NCI-H510A (cell line): Measurements from ENCODE around the gene PMPCA.
A peak's percentile ranks its signal among the peaks of the same experiment; 100 is the strongest.

ENCODE experiments used
- DNase-seq: peaks from one replicate; lab custom pipeline; 2025; lab: John Stamatoyannopoulos, UW

The PMPCA gene, protein sequence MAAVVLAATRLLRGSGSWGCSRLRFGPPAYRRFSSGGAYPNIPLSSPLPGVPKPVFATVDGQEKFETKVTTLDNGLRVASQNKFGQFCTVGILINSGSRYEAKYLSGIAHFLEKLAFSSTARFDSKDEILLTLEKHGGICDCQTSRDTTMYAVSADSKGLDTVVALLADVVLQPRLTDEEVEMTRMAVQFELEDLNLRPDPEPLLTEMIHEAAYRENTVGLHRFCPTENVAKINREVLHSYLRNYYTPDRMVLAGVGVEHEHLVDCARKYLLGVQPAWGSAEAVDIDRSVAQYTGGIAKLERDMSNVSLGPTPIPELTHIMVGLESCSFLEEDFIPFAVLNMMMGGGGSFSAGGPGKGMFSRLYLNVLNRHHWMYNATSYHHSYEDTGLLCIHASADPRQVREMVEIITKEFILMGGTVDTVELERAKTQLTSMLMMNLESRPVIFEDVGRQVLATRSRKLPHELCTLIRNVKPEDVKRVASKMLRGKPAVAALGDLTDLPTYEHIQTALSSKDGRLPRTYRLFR

DNA sequence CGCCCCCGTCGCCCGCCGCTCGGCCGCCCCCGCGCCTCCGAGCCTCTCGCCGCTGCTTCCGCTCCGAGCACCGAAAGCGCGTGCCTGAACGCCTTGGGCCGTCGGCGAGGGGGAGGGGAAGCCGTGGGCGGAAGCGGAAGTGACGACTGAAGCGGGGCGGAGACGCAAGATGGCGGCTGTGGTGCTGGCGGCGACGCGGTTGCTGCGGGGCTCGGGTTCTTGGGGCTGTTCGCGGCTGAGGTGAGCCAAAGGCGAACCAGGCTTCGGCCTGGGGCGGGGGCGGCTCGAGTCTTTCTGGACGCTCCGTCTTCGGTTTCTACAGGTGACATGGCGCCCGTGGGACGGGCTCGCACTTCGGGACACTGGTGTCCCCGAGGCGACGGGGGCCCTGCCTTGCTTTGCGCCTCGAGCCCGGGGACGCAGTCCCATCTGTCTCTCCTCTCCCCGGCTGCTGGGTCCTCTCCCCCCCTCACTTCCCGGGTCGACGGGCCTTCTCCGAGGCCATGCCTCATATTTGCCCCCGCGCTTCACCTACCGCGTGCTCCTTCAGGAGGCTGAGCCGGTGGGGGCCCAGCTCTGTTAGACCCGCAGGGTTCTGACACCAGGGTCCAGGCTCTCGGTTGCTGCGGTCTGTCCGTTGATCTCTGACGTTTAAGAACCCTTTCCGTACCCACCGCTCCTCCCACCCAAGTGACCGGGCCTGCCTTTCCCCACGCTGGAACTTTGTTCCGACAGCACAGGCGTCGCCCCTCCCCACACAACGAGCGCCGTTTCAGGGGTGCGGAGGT is at the start of gene PMPCA, which contains the start of gene ENTR1:
Gene PMPCA (plus strand): TSS at position 159 of the 788 bp plus-strand sequence. CDS start 11 bp downstream, at position 170.
Gene ENTR1 (minus strand): TSS at position 115 of the 788 bp plus-strand sequence. CDS start 217 bp downstream, outside the sequence.
- DNase-seq: peak; percentile 72

DNA sequence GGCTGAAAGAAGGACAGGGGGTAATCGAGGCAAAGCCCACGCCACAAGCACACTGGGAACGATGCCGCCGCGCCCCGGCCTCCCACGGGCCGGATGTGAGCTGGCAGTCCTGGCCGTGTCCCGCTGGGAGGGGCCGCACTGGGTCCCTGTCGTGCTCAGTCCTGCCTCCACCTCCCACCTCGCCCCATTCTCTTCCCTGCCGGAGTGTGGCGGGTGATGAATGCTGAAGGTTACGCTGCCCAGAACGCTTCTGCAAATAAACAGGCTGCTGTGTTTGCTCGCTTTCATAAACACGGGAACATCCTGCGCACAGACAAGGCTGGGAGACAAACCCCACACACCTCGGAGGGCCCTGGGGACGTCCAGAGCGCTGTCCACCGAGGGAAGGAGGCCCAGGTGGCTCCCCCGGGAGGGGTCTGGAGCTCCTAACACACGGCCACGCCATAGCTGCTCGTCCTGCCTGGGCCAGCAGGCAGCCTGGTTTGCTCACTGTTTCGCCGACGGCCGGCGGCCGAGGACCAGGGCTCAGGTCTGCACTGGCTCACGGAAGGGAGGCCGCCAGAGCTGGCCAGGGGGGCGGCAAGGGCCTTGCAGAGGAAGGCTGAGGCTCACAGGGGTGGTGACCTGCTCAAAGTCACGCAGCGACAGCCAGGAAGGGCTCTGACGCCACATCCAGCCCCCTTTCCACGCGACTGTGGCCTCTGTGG is 49.3 kb upstream of the PMPCA start:
- no peak for DNase-seq

DNA sequence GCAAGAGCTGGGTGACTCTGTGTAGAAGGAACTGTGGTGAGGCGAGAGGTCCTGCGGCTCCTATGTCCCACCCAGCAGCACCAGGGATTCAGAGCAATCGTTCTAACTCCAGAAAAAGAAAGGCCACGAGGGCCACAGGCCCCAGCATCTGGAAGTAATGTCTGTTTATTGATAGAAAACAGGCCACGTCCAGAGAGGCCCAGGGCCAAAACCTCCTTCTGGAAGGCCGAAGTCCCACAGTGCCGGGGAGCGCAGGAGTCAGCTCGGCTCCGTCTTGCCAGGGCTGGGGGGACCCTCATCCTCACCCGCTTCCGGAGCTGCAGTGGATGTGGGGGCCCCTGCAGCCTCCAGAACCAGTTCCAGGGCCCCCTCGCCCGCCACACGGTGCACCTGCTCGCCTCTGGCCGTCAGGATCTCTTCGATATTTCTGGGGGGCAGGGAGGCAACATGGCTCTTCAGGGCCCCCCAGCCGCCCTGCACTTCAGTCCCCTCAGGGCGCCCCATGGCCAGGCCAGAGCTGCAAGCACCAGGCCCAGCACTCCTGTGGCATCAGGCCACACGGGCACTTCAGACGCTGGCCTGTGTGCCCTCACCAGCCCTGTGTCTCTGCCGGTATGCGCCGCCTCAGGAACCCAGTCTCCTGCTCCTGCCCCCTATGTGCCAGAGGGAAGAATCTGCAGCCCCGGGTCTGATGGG is 48.6 kb upstream of the PMPCA start:
- DNase-seq: no peak

DNA sequence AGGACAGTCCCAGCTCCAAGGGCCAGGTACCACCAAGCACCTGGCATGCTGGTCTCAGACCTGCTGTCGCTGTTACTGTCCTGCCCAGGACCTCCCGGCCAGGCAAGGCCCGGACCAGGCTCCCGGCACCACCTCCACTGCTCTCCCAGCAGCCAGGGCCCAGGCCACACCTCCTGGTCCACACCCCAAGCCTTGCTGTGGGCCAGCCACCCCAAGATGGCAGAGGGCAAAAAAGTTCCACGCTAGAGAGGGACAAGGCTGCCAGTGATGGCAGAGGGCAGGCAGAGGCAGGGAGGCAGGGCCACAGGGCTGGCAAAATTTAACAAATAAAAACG is 48.0 kb upstream of the PMPCA start:
- no peak for DNase-seq

DNA sequence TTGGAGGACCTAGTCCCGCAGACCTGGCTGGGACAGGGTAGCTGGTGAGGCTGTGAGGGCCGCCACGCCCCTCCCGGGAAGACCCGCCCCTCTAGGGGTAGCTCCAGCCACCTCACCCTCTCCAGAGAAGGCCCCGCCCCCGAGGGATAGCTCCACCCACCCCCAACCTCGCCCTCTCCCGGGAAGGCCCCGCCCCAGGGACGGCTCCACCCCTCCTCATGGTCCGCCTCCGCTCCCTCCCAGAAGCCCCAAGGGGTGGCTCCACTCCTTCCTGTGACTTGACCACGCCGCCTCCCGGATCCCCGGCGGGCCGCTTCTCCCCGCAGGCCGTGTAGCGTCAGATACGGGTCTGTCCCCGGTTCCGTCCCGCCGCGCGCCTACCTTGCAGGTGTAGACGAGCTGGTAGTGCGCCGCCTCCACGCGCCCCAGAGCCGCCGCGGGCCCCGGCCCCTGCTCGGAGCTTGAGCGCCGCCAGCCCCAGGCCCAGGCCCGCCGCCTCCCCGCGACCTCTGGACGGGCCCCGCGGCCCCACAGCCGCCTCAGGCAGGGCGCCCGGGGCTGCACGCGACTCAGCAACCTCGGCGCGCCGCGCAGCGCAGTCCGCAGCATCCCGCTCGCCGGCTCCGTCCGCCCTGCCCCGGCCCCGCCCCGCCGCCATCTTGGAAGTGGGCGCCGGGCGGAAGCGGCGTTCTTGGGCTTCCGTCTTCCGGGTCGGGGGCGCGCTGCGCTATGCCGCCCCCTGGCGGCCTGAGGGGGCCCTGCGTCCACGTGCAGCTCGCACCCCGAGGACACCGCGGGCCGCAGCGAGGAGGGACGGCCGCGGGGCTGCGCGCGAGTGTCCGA is 47.1 kb upstream of the PMPCA start, which contains the start of gene DNLZ:
Gene DNLZ (minus strand): TSS at position 639 of the 843 bp plus-strand sequence. CDS start 30 bp downstream, at position 609.
- peak; percentile 84 for DNase-seq

DNA sequence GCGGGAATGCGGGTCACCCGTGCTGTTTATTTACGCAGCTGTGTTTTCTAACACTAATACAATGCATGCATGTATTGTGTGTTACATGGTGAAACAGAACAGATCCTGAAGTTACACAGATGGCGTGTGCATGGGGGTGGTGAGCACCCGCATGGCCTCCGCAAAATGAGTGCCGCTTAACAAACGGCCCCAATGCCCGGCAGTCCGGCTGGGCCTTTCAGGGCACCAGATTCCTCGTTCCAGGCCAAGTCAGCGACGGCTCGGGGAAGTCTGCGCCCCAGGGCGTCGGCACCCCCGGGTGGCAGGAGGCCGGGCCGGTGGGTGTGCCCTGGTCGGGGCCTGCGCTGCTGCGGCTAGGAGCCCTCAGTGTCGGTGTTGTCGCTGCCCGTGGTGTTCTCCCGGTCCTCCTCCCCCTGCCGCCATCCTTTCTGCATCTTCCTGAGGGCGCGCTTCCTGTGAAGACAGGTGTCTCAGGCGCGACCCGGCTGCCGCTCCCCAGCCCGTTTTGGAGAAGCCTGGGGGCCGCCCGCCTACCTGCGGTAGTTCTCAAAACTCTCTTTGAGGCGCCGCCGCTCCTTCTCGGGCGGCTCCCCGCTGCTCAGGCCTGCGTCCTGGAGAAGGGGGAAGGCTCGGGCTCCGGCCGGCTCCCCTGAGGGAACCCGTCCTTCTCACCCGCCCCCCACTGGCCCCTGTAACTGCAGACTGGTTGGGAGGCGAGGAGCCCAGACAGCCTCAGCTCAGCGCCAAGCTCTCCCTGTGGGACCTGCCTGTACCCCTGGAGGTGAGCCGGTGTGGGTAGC is 46.3 kb upstream of the PMPCA start:
- DNase-seq: no peak

DNA sequence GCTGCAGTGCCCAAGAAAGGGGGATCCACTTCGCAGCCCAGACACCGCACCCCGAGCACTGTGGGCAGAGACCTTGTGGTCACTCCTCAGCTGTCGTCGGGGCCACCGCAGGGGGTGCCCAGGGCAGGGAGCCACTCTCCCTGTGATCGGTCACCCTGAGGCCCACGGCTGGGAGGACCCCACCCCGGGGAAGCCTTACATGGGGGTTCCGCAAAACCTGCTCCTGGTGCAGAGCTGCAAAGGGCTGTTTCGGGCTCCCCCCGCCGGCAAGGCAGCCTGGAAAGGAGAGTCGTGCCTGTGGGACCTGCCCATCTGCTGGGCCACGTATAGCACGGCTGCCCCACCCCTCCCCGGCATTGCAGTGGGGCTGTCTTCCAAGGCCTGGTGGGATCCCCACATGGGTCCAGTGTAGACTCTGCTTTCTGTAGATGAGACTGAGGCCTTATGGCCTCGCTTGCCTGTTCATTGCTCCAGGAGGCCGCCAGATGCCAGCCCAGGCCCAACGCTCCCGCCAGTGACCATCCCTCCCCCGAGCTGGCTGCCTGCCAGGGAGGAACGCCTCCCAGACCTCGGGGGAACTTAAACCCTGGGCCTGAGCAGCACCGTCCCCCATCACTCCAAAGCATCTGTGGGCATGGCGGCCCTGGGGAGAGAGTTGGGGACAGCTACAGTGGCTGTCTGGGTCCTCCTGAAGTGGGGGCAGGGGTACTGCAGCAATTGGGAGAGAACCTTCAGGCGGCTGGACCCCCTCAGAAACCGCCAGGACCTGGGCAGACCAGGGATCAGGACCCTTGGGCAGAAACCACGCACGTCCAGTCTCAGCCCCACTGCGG is 45.3 kb upstream of the PMPCA start:
- DNase-seq: no peak

DNA sequence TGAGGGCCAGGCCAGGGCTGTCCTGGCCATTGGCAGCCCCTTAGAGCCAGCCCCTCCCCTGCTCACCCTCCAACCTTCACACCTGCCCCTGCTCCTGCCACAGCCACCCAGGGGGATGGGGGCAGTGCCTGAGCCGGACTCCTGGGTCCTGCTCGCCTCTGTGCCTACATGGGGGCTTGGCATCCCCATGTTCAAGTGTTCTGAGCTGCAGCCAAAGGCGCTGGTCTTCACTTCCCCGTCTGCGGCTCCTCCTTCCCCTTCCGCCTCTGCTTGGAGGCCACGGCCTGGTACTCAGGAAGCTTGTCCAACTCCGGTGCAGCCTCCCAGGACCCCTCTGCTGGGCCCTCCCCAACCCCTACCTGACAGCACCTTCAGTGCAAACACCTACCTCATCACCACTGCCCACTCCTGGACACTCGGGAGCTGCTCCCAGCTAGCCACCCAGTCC is 44.7 kb upstream of the PMPCA start:
- no peak for DNase-seq

DNA sequence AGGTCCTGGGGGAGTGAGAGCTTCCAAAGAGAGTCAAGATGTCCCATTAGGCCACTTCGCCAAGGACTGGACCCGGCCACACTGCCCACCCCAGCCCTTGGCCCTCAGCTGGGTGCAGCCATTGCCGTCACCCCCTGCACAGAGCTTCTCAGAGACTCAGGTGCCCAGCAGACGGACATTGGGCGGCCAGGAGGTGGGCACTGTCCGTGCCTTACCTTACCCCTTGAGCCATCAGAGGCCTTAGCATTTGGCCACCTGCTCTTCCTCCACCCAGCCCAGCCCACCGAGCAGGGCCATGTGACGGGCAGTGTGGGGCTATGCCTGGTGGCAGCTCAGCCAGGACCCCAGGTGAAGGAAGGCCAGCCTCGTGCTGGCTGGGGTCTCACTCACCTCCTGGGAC is 43.6 kb upstream of the PMPCA start:
- no peak for DNase-seq

DNA sequence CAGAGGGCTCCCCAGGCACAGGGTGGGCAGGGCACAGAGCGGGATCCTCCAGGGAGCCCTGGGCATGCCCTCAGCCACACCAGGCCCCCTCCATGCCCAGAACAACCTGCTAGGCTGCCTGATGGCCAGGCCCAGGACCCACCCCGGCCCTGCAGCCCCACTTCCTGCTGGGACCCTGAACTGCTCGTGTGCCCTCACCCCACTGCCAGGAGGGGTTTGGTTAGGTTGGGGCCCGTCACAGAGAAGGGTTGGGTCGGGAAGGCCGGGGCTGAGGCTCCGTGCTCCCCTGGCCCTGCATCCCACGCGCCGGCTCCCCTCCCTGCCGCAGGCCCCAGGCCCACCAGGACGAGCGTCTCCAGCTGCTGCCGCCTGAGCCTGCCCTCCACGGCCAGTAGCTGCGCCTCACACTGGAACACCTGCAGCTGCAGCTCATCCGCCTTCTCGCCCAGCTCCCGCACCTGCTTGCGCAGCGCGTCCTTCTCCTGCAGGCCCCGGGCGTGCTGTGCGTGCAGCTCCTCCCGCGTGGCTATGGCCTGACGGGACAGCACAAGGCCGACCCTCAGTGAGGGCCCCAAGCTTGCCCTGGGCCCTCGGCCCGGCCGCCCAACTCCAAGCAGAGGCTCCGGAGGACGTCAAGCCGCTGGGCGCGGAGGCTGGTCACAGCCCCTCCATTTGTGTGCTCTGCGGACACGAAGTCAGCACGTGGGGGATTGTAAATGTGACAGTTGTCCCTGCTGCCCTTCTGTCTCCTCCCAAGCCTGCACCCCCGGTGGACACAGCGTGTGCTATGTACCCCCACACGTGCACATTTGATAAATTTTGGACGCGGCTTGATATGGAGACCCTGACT is 42.9 kb upstream of the PMPCA start:
- DNase-seq: no peak

DNA sequence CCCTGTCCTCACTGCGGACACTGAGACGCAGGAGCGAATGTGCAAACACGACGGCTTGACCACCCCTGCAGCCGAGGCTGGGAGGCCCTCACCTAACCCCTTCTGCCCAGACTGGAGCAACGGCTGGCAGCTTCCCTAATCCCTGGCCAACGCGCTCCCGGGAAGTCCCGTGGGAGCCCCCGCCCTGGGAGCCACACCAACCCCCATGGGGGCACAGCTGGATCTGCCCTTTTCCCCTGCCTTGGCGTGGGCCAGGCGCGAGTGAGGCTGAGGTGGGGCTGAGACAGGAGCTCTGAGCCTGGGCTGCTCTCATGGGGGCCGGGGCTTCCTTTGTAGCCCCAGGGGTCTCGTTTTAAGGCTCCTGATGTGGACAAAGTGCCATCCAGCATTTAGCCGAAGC is 42.3 kb upstream of the PMPCA start:
- no peak for DNase-seq

DNA sequence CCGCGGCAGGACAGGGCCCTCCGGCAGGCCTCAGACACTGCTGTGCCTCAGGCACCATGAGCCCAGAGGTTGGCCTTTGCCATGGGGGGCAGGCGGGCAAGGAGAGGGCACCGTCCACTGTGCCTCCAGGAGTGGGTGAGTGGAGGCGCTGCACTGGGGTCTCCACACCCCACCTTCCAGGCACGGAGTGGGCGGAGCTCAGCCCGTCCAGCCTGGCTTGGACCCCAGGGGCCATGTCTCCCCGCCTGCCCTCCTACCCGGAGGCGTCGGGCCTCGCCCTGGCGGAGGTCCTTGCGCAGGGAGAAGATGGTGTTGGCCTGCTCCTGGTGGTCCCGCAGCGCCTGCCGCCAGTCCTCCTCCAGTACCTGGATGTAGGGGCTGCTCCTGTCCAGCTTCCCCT is 40.4 kb upstream of the PMPCA start:
- no peak for DNase-seq

DNA sequence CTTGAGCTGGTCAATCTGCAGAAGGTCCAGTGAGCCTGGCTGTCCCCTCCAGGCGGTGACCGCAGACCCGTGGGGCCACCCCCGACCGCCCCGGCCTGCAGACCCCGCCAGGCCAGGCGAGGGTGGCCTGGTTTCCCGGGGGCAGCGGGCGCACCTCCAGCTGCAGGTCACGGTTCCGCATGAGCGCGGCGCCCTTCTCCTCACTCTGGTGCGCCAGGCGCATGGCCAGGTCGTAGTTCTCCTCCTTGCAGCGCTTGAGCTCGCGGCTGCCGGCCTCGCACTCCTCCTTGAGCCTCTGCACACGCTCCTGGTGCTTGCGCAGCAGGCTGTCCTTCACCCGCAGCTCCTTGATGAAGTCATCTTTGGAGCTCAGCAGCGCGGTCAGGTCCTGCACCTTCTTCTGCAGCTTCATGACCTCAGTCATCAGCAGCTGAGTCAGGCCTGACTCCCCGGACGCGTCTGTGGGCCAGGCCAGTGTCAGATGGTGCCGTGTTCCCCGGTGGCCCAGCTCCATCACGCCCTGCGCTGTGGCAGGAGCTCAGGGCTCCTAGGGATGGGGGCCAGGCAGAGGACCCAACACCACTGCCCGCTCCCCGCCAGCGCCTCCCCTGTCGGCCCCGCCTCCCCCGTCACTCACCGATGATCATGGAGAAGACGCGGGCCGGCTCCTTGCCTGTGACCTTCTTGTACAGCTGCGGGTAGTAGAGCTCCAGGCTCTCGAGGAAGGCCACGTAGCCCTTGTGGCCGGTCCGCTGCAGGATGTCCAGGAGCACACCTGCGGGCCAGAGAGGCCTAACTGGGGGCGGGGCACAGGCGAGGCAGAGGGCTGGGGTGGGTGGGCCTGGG is 39.5 kb upstream of the PMPCA start:
- DNase-seq: no peak

DNA sequence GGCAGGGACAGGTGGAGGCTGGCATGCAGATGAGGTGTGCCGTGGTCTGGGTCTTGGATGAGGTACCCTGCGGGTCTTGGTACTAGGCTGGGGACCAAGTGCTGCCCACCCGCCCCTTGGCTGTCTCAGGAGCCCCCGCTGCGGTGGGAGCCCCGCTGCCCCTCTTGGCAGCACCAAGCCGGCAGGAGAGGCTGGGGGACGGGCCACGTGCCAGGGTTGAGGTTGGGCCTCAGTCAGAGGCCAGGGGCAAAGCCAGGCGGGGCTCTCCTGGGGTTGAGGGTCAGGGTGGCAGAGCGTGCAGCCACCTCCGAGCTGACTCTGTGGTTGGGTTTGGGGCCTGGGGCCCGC is 39.0 kb upstream of the PMPCA start:
- DNase-seq: no peak

DNA sequence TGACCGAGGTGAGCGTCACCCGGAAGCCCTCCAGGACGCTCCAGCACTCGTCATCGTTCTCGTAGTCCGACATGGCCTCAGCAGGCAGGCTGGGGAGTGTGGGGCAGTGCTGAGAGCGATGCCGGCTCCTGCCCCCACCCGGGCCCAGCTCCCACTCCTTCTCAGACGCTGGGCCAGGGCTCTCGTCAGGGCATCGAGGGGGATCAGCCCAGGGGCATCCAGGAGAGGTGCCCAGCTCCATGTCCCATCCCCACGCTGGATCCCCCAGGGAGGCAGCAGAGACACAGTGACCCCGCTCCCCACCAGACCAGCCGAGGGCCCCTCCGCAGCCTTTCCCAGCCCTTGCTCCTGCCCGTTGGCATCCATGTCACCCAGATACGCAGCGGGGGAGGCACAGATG is 38.5 kb upstream of the PMPCA start:
- DNase-seq: no peak

DNA sequence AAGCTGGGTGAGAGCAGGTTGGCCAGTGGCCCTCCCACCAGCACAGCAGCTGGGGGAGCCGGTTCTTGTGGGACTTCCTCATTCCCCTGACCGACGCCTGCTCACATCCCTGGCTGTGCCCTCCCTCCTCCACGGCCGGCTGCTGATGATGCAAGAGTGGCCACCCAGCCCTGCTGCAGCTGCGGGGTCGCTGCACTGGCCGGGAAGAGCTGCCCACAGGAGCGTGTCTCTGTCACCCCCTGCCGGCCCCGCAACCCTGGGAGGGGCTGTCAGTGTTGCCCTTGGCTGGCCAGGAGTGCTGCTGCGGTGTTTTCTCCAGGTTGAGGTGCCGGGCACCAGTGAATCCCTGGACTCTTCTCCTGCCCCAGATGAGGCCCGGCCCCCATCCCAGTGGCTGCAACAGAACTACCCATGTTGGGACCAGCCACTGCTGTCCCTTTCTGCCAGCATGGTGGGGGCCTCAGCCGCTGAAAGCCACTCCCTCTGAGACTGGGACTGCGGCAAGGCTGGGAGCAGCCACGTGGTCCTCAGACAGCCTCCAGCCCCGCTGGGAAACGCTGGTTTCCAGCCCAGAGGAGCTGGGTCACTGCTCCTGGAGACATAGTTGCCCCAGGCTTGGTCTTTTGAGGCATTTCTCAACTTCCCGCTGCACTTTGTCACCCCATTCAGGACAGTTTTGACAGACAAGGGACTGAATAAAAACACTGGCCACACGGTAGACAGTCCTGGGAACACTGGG is 37.7 kb upstream of the PMPCA start:
- DNase-seq: no peak
